Astrocyte of the spinal cord (primary cell): ENCODE measurements around the gene ZNF106.

Experiments
- DNase-seq: peaks from one replicate; pipeline ENCODE4 v3.0.0; 2011; ENCODE audit warnings: low read depth, low spot score
- H3K4me3 ChIP-seq: 2 replicates; pipeline ENCODE4 v1.5.1; 2011; ENCODE audit warnings: low read depth, mild to moderate bottlenecking, low read length, moderate library complexity
- in situ Hi-C: cut with HindIII; loops from 2 replicates; pipeline ENCODE4 v1.10.0; 2017; ENCODE audit warnings: low sequenced_read_pairs
- TF ChIP-seq, protein P1 (sequence below): IDR thresholded peaks from 2 replicates; pipeline ENCODE4 v1.5.1; 2012; ENCODE audit warnings: low read depth, mild to moderate bottlenecking, low read length, inconsistent platforms

The ZNF106 gene

GRCh38 chr15:42448281-42448680 is 42.7 kb downstream of the ZNF106 start:
- TF ChIP-seq, protein P1, sequence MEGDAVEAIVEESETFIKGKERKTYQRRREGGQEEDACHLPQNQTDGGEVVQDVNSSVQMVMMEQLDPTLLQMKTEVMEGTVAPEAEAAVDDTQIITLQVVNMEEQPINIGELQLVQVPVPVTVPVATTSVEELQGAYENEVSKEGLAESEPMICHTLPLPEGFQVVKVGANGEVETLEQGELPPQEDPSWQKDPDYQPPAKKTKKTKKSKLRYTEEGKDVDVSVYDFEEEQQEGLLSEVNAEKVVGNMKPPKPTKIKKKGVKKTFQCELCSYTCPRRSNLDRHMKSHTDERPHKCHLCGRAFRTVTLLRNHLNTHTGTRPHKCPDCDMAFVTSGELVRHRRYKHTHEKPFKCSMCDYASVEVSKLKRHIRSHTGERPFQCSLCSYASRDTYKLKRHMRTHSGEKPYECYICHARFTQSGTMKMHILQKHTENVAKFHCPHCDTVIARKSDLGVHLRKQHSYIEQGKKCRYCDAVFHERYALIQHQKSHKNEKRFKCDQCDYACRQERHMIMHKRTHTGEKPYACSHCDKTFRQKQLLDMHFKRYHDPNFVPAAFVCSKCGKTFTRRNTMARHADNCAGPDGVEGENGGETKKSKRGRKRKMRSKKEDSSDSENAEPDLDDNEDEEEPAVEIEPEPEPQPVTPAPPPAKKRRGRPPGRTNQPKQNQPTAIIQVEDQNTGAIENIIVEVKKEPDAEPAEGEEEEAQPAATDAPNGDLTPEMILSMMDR: no peak

GRCh38 chr15:42447599-42447998 is 43.3 kb downstream of the ZNF106 start:
- in situ Hi-C loops: no loop called here
- no peak for DNase-seq
- TF ChIP-seq, protein P1: no peak
- no peak overlapping the region for H3K4me3 ChIP-seq

More at GRCh38 chr15:42448281-42448680, 42.7 kb downstream of the ZNF106 start:
- in situ Hi-C loops: no loop called here
- no peak overlapping the region for H3K4me3 ChIP-seq
- no peak for DNase-seq

DNA sequence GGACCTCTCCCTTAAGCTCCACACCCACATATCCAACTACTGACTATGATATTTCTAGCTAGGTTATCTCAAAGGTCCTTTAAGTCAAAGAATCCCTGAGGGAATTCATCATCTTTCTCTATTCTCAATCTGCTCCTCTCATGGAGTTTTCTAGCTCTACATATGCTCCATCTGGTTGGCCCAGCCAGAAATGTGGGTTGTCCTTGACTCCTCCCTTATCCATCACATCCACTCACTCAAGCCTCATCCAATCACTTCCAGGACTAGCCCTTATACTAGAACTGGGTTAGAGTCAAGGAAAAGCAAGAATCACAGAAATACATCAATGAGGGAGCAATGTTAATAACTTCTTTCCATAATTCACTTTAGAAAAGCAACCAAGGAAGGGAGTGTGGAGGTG is 45.4 kb downstream of the ZNF106 start:
- TF ChIP-seq, protein P1: no peak
- in situ Hi-C loops: no loop called here
- DNase-seq: no peak
- H3K4me3 ChIP-seq: no peak overlapping the region

DNA sequence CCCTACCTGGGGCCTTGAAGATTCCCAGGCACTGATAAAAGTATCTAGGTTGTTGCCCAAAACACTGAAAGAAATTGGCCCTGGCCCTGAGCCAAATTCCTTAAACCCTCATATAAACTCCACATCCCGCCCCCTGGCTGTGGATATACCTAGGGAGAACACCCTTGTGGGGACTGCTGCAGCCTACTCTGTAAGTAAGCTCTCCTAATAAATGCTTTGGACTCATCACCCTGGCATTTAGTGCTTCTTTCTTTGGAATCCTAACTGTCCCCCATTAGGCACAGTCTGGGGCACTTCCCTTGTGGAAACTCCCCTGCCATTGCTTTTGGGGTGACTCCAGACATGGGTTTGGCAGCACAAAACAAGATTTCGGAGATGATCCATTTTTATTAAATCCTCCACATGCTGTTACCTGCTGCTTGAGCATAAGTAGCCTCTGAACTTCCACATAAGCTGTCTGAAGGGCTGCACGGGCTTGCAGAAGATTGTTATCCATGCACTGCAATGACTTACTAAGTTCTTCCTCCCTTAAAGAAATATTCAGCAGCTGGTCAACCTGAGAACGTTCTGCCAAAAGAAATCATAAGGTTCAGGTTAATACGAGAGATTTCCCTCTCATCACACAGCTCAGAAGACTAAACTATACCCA is 46.4 kb downstream of the ZNF106 start:
- TF ChIP-seq, protein P1: no peak
- no peak overlapping the region for H3K4me3 ChIP-seq
- DNase-seq: no peak
- in situ Hi-C loops: no loop called here

DNA sequence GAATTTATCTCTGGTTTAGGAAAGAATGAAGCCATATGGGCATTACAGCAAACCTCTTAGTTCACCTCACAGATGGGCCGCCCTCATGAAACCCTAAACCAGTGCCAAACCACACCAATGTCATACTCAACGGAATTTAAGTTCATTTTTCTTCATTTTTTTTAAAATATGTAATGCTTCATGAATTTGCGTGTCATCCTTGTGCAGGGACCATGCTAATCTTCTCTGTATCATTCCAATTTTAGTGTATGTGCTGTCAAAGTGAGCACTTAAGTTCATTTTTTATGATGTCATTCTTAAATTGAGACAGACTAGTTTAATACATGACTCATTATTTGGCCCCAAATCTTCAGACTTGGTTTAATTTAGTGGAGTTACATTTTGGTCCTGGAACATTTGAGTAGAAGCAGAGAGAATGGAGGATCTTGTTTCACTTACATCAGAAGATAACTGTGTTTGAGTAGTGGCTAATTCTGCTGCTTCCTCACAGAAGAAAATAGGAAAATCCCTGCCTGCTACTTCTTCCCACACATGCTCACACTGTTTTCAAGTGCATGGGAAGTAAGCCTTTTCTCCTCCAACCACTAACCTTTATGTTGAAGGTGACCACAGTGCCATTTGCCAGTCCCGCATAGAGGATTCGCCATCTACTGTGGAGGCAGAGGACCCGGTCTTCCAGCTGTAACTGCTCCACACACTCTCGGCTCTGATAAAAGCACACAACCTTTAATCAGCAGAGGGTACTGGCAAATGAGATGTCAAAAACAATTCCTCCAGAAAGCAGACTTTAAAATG is 63.3 kb downstream of the ZNF106 start:
- H3K4me3 ChIP-seq: no peak overlapping the region
- in situ Hi-C loops: no loop called here
- TF ChIP-seq, protein P1: no peak
- peak; percentile 87 for DNase-seq

- in situ Hi-C loops: no loop called here
- TF ChIP-seq, protein P1: no peak
- H3K4me3 ChIP-seq: no peak overlapping the region
- DNase-seq: no peak
These were observed 69.6 kb downstream of the ZNF106 start for GRCh38 chr15:42421376-42421775.
